Lower leg skin (tissue), 3 donors: ENCODE measurements around the gene MUC4.

Source experiments
- CTCF ChIP-seq, 3 donors: fragments of 450-650 bp; IDR thresholded peaks; one replicate each; pipeline ENCODE4 v1.5.1; 2016; ENCODE audit warnings: antibody characterized with exemption in 3 of 3, mild to moderate bottlenecking in 3 of 3, moderate library complexity in 2 of 3
- POLR2A ChIP-seq, 2 donors: fragments of 450-650 bp; IDR thresholded peaks; one replicate each; pipeline ENCODE4 v1.6.1; 2016 to 2017; ENCODE audit warnings: antibody characterized with exemption in 2 of 2, mild to moderate bottlenecking in 1 of 2, moderate library complexity in 1 of 2

GRCh38 chr3:195757827-195758226, 53.9 kb downstream of the MUC4 start:
- no peak for TF ChIP-seq POLR2A (IDR thresholded peaks at IDR 0.05)
- TF ChIP-seq CTCF (IDR thresholded peaks at IDR 0.05), result no peak
